ENCODE measurements around the gene PSMB11.
A peak's percentile ranks its signal among the peaks of the same experiment; 100 is the strongest.

PSMB11 gene

DNA sequence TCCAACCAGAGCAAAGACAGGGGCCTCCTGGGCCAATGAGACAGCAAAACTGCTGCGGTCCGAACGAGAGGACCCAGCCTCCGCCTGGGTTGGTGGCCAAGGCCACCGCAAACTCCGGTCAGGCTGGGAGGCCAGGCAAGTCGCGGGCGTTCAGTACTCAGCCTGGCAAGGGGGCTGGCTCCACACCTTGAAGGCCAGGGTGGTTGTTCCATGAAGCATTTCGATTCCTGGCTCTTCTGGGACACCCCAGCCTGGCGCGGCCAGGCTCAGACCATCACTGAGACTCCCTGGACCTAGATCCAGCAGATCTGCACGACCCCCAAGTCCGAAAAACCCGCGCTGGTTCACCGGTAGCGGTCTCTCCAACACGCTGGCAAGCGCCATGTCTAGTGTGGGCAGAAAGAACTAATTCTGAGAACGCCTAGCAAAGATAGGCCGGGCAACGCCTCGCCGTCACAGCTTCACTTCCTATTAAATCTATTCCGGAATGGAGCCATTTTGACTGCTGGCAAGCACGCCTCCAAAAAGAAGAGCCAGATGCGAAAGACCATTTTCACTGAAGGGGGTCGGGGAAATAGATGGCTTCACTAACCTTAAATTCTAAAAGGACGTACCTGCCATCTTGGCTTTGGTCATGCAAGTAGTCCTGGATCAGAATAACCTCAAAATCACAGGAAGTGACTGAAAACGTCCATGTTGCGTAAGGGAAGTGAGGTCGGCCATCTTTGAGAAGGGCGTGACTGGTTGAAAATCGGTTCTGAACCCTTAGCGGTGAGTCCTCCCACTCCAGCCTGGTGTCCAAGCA lies 7.3 kb upstream of the PSMB11 start, which contains the start of gene PSMB5:
PSMB5 (minus strand) TSS at position 403 of the 805 bp plus-strand sequence; CDS start at position 384, 19 bp downstream.
- in situ Hi-C loops (cut with HindIII; ENCODE audit: low pct_unique_long_range_greater_than_20kb, low sequenced_read_pairs), result no loop called here
- DNase-seq (ENCODE audit: low read depth in 1 of 2, low spot score in 1 of 2), result peak; percentile 87 to 95
- TF ChIP-seq JUND (IDR thresholded peaks at IDR 0.05; ENCODE audit: low read depth), result no peak

DNA sequence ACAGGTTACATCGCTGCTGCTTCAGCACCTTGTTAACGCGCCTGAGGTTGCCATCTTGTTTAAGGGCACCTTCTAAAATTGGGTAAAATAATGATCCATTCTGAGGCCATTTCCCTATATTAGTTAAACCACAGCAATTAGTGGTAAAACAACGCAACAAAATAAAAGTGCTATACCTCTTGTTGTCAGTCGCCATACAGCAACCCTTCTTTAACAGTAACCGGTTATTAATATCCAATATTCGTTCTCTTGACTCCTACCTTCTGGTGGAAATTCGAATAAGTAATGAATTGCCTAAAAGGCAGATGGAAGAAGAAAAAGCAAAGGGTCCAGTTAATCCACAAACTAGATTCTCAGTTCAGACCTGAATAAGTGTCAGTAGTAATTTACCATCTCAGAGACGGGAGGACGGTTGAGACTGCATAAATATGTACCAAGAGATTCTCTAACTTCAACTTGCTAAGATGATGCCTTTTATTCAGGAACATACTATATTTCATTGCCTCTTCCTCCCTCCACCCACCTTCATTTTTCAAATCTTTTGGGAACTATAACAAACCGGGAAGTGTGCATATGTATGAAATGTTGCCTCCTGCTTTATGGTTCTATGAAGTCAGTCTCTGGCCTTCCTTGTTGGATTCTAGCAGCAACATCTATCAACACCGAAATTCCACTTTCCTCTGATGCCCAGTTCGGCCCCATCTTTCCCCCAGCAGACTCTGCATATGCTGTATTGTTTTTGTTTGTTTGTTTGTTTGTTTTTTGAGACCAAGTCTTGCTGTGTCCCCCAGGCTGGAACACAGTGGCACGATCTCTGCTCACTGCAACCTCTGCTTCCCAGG lies 6.5 kb upstream of the PSMB11 start:
- in situ Hi-C loops (cut with HindIII; ENCODE audit: low pct_unique_long_range_greater_than_20kb, low sequenced_read_pairs), result no loop called here
- DNase-seq (ENCODE audit: low read depth in 1 of 2, low spot score in 1 of 2), result no peak
- no peak for TF ChIP-seq JUND (IDR thresholded peaks at IDR 0.05; ENCODE audit: low read depth)

DNA sequence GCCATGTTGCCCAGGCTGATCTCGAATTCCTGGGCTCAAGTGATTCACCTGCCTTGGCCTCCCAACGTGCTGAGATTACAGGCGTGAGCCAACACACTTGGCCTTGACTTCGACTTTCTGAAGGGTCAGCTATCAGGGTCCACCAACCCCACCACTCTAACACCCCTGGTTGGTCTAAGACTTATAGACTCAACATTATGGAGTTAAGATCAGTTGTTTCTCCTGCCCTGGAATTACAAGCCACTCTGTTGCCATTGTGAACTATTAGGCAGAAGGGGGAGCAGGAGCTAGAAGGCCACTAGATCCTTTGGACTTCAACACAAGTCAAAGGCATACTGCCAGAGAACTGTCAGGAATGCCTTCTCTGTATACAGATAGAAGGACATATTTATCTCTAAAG lies 1.9 kb upstream of the PSMB11 start:
- in situ Hi-C loops (cut with HindIII; ENCODE audit: low pct_unique_long_range_greater_than_20kb, low sequenced_read_pairs), result no loop called here
- TF ChIP-seq JUND (IDR thresholded peaks at IDR 0.05; ENCODE audit: low read depth), result no peak
- no peak for DNase-seq (ENCODE audit: low read depth in 1 of 2, low spot score in 1 of 2)

DNA sequence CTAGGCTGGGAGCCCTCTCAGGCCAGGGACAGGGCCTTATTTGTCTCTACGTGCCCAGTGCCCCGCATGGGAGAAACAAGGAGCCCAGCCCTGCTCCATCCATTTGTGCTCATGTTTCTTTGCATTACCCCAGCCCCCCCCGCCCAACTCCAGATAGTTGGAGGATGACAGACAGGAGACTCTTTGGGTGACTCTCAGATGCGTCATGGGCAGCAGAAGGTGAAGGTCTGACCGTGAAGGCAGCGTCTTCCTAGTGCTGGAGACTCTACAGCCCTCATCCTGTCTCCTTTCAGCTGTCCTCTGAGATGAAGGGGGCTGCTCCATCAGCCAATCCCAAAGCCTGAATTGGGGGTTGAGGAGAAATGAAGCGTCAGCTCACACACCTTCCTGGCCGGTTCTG lies 283 bp upstream of the PSMB11 start:
- no peak for TF ChIP-seq JUND (IDR thresholded peaks at IDR 0.05; ENCODE audit: low read depth)
- no peak for DNase-seq (ENCODE audit: low read depth in 1 of 2, low spot score in 1 of 2)
- in situ Hi-C loops (cut with HindIII; ENCODE audit: low pct_unique_long_range_greater_than_20kb, low sequenced_read_pairs), result no loop called here

DNA sequence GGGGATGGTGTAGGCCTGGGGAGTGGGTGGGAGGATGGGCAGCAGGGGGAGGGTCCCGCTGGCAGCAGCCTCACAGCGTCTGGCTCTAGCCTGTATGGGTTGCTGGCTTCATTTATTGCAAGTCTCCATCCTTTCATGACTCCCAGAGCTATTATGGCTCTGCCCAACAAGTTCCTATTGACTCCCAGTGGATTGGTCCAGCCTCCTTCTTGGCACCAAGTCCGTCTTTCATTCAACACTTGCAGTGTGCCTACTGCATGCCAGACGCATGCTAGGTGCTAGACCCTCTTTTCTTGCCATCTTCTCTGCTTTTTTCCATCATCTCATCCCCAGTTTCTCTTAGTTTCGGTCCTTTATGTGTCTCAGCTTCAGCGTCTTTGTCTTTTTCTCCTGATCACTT lies 1.1 kb downstream of the PSMB11 start:
- DNase-seq (ENCODE audit: low read depth in 1 of 2, low spot score in 1 of 2), result no peak
- in situ Hi-C loops (cut with HindIII; ENCODE audit: low pct_unique_long_range_greater_than_20kb, low sequenced_read_pairs), result no loop called here
- TF ChIP-seq JUND (IDR thresholded peaks at IDR 0.05; ENCODE audit: low read depth), result no peak

DNA sequence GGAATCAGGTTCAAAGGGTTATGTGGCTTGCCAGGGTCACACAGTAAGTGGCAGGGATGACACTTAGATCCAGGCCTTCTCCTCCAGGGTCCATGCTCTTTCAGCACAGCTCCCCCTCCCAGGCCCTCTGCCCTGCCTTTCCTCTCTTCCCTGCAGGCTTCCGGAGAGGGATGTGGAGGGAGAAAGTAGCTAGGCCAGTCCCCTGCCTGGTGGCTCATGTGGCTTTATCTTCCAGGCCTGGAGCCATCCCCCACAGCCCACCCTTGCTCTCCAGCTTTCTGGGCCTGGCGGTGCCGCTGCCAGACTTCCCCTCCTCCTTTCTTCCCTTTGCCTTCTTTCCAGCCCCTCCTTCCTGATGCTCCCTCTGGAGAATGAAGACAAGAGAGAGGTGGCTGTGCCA lies 1.7 kb downstream of the PSMB11 start:
- in situ Hi-C loops (cut with HindIII; ENCODE audit: low pct_unique_long_range_greater_than_20kb, low sequenced_read_pairs), result no loop called here
- no peak for TF ChIP-seq JUND (IDR thresholded peaks at IDR 0.05; ENCODE audit: low read depth)
- no peak for DNase-seq (ENCODE audit: low read depth in 1 of 2, low spot score in 1 of 2)

DNA sequence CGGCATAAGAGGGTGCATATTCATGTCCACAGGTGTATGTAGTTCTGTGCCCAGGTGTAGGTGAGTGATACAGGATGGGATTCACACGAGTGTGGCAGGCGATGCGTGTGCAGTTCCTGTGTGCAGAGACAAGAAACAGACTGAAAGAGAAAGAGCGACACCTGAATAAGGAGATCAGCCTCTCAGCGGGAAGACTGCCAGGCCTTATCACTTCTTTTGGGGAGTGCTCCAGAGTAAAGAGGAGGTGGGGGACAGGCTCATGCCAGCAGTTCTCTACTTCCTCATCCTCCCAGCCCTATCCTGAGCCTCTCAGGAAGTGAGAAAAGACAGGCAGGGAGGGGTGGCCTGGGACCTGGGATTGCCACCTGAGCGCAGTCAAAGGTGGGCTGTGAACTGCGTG lies 2.8 kb downstream of the PSMB11 start:
- no peak for DNase-seq (ENCODE audit: low read depth in 1 of 2, low spot score in 1 of 2)
- no peak for TF ChIP-seq JUND (IDR thresholded peaks at IDR 0.05; ENCODE audit: low read depth)
- in situ Hi-C loops (cut with HindIII; ENCODE audit: low pct_unique_long_range_greater_than_20kb, low sequenced_read_pairs), result no loop called here

DNA sequence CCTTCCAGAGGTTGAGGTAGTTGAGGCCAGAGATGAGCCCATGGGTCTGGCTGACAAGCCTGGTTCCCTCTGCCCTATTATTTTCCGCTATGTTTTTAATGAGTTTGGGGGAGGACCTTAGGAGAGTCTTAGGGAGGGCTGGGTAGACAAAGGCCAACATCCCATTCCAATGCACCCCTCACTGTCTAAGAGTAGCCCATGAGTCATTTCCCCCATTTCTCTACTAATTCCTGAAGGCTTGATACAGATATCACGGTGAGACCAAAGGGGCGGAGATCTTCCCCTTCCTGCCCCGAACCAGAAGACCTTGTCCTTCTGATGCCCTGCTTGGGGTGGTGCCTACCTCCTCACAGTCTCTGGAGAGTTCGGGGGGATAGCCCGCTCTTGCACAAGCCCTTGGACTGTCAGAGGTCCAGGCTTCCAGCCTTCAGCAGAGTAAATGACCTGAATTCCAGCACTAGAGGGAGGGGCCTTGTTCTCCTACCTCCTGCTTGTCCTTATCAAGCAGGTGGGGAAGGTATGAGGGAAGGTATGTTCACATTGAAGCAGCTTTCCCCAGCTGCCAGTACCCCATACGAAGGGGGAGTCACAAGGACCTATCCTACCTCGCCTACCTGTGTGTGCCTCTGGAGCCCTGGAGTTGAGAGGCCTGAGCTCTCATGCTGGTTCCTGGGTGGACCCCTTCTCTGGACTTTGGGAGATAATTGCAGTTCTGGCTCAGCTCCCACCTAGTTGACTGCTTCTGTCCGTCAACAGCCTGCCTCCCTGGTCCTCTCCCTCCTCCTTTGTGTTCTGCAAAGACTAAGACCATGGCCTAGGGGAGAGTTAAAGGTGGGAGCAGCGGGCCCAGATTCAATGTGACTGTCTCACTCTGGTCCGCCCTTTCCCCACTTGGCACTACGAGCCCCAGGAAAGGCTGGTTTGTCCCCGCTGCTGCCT lies 3.7 kb downstream of the PSMB11 start:
- no peak for TF ChIP-seq JUND (IDR thresholded peaks at IDR 0.05; ENCODE audit: low read depth)
- no peak for DNase-seq (ENCODE audit: low read depth in 1 of 2, low spot score in 1 of 2)
- in situ Hi-C loops (cut with HindIII; ENCODE audit: low pct_unique_long_range_greater_than_20kb, low sequenced_read_pairs), result no loop called here

DNA sequence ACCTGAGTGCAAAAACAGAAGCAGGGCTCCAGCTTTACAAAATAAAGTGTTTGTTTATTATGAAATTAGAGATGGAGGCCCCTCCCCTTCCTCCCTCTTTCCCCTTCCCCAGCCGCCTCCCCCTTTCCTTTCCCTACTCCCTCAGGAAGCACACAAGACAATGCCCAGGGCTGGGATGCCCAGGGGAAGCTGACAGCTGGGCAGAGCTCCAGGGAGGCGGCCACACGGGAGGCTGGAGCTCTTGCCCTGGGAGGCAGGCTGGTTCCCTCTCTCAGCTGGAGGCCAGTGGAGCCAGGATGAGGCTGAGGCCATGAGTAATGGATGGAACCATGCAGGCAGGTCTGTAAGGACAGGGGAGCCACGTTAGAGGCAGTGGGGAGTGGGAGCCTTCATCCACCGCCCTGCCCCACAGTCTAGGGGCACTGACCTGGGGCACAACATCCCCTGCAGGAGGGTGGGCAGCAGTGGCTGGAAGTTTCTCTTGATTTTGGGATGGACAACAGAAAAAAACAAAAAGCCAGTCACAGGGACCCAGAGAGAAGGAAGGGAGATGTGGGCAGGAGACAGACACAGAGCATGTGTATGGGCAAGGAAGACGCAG lies 5.1 kb downstream of the PSMB11 start:
- in situ Hi-C loops (cut with HindIII; ENCODE audit: low pct_unique_long_range_greater_than_20kb, low sequenced_read_pairs), result no loop called here
- DNase-seq (ENCODE audit: low read depth in 1 of 2, low spot score in 1 of 2), result no peak
- no peak for TF ChIP-seq JUND (IDR thresholded peaks at IDR 0.05; ENCODE audit: low read depth)

DNA sequence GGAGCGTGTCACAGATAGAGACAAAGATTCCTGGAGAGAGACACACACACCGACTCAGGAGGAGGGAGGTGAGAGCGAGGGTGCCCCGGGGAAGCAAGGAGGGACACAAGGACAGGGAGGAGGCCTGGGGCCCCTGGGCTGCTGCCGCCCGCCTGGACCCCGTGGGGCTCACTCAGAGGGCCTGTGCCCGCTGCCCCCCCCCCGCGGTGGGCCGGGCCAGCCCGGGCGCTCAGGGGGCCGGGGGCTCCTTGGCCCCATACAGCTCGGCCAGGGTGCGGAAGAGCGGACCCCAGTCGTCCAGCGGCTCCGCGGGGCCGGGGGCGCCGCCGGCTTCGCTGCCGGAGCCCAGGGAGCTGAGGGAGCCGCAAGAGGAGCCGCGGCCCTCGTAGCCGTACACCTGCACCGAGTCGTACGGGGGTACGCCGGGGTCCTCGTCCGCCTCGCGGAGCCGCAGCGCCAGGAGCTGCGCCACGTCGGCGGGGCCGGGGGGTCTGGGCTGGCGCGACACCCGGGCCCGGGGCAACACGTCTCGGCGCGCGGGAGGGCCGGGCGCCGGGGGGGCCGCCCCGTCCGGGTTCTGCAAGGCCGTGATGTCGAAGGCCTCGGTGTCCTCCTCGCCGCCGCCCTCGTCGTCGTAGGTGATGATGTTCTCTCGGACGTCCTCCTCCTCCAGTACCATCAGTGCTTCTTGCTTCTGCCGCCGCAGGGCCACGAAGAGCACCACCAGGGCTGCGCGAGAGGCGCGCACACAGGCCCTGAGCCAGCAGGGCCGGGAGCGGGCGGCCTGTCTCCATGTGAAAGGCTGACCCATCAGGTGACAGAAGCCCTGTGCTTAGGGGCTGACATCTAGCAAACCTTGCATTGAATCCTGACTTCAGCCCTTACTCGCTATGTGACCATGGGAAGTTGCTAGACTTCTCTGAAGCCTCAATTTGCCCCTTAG lies 6.0 kb downstream of the PSMB11 start:
- in situ Hi-C loops (cut with HindIII; ENCODE audit: low pct_unique_long_range_greater_than_20kb, low sequenced_read_pairs), result no loop called here
- no peak for DNase-seq (ENCODE audit: low read depth in 1 of 2, low spot score in 1 of 2)

DNA sequence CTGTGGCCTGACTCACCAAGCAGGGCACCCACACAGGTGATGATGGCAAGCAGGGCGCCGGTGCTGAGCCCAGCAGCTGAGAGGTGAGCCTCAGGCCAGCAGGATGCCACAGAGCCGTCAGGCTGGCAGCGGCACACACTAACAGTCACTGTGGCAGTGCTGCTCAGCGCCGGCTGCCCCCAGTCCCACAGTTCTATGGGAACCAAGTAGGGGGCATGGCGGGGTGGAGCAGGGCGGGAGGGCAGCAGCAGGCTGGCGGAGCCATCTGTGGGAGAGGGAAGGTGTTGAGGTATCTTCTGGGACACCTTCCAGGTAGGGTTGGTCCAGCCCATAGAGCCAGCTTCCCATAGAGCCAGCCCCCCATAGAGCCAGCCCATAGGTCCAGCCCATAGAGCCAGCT lies 7.0 kb downstream of the PSMB11 start:
- TF ChIP-seq JUND (IDR thresholded peaks at IDR 0.05; ENCODE audit: low read depth), result no peak
- no peak for DNase-seq (ENCODE audit: low read depth in 1 of 2, low spot score in 1 of 2)
- in situ Hi-C loops (cut with HindIII; ENCODE audit: low pct_unique_long_range_greater_than_20kb, low sequenced_read_pairs), result no loop called here

More for the DNA sequence above, 6.0 kb downstream of the PSMB11 start:
- TF ChIP-seq JUND (IDR thresholded peaks at IDR 0.05; ENCODE audit: low read depth), result no peak

All from T47D (cell line).